Activated CD4-positive, alpha-beta T cell treated with anti-CD3 and anti-CD28 coated beads for 24 hours (primary cell): ENCODE measurements around the gene SCGB3A2.

Source experiments
- DNase-seq, 2 donors: peaks; one replicate each; pipeline ENCODE4 v3.0.0-alpha.2; 2020; ENCODE audit warnings: low read depth in 2 of 2

The SCGB3A2 gene

GRCh38 chr5:147904110-147904509 lies 25.6 kb downstream of the SCGB3A2 start:
- DNase-seq = no peak

- DNase-seq = no peak
These were observed 28.0 kb downstream of the SCGB3A2 start, which contains the start of gene C5orf46 for GRCh38 chr5:147906326-147907095. Gene C5orf46 (minus strand): TSS chr5:147906538. CDS start chr5:147906501, 37 bp downstream.

- no peak for DNase-seq
These were observed 32.9 kb downstream of the SCGB3A2 start for GRCh38 chr5:147911427-147911826.

- DNase-seq = no peak
These were observed 33.5 kb downstream of the SCGB3A2 start for GRCh38 chr5:147912011-147912410.

GRCh38 chr5:147913786-147914185 lies 35.3 kb downstream of the SCGB3A2 start:
- no peak for DNase-seq

- no peak for DNase-seq
These were observed 39.7 kb downstream of the SCGB3A2 start for GRCh38 chr5:147918101-147918685.

- DNase-seq = no peak
These were observed 40.4 kb downstream of the SCGB3A2 start for GRCh38 chr5:147918899-147919298.

GRCh38 chr5:147920420-147921030 lies 42.0 kb downstream of the SCGB3A2 start:
- DNase-seq = no peak

- DNase-seq = no peak
These were observed 42.6 kb downstream of the SCGB3A2 start for GRCh38 chr5:147921136-147921535.

GRCh38 chr5:147925020-147925419 lies 46.5 kb downstream of the SCGB3A2 start:
- no peak for DNase-seq

GRCh38 chr5:147927901-147928300 lies 49.4 kb downstream of the SCGB3A2 start:
- no peak for DNase-seq

GRCh38 chr5:147930769-147931168 lies 52.3 kb downstream of the SCGB3A2 start:
- no peak for DNase-seq
